Endothelial cell of umbilical vein (primary cell): ENCODE measurements around the gene FHIT. TPM values are rescaled to one million over a fixed set of nuclear protein-coding genes. Genes with fewer than 3 reads are reported as not detected.

ENCODE experiments used
- BruUV-seq: library from RNA; stranded (reverse); fragments of 400-500 nt; replicated peaks from 2 replicates; lab custom pipeline; 2021; lab: Mats Ljungman, UMichigan
- CTCF ChIA-PET: fragments of 300-600, 350-600 bp; sonication (Branson Sonifier 250); formaldehyde crosslinking; loops from one replicate; lab custom pipeline; 2021; ENCODE audit warnings: antibody characterized with exemption, inconsistent platforms; lab: Charles Lee
- POLR2A ChIA-PET: fragments of 300-600, 350-600 bp; sonication (Branson Sonifier 250); formaldehyde crosslinking; loops from one replicate; lab custom pipeline; 2021; ENCODE audit warnings: antibody characterized with exemption, inconsistent platforms; lab: Charles Lee
- DNase-seq: peaks from one replicate; pipeline ENCODE4 v3.0.0-alpha.2; 2011; ENCODE audit warnings: low read depth, low spot score
- FAIRE-seq: peaks from 2 replicates; lab custom pipeline; 2011; peaks lifted over from hg19 to GRCh38; lab: Jason Lieb, UNC
- H2AFZ ChIP-seq: 2 replicates; pipeline ENCODE4 v1.6.0; 2012; ENCODE audit warnings: low read depth, low read length, control low read depth, inconsistent platforms
- H3K27ac ChIP-seq: 2 replicates; pipeline ENCODE4 v1.5.1; 2011; ENCODE audit warnings: low read depth, mild to moderate bottlenecking, control low read depth, low read length, moderate library complexity; ENCODE audit not compliant: insufficient read depth
- H3K27me3 ChIP-seq, 2 experiments: 2 replicates each; pipeline versions ENCODE4 v1.6.0 to v1.6.1; 2011; ENCODE audit warnings: low read length in 2 of 2, mixed read lengths in 1 of 2; ENCODE audit not compliant: control insufficient read depth in 2 of 2, insufficient read depth in 2 of 2
- H3K36me3 ChIP-seq, 2 experiments: 2 replicates in 1 of 2; 3 replicates in 1 of 2; pipeline ENCODE4 v1.5.1; 2011; ENCODE audit warnings: low read length in 2 of 2, mild to moderate bottlenecking in 1 of 2, moderate library complexity in 1 of 2; ENCODE audit not compliant: control insufficient read depth in 2 of 2, insufficient read depth in 2 of 2; ENCODE audit errors: extremely low read depth in 1 of 2
- H3K4me1 ChIP-seq: 3 replicates; pipeline ENCODE4 v1.5.1; 2011; ENCODE audit warnings: mild to moderate bottlenecking, low read length; ENCODE audit not compliant: control insufficient read depth, insufficient read depth; ENCODE audit errors: extremely low read depth
- H3K4me2 ChIP-seq: 2 replicates; pipeline ENCODE4 v1.6.1; 2011; ENCODE audit warnings: low read length, control low read depth, mixed read lengths; ENCODE audit not compliant: insufficient read depth
- H3K4me3 ChIP-seq, 3 experiments: fragments of 200-600 bp in 1 of 3; sonication (generic), shearing (Covaris generic) in 1 of 3; replicated peaks in 1 of 3; 2 replicates each; pipeline ENCODE4 v1.5.1; 2011 to 2016; ENCODE audit warnings: control low read depth in 3 of 3, low read length in 3 of 3, mild to moderate bottlenecking in 2 of 3, inconsistent platforms in 1 of 3, low read depth in 1 of 3, moderate library complexity in 1 of 3; ENCODE audit not compliant: insufficient read depth in 1 of 3
- H3K79me2 ChIP-seq: 2 replicates; pipeline ENCODE4 v1.6.0; 2012; ENCODE audit warnings: low read length, inconsistent platforms; ENCODE audit not compliant: control insufficient read depth, insufficient read depth
- H3K9ac ChIP-seq: replicated peaks from 2 replicates; pipeline ENCODE3; 2011; ENCODE audit warnings: low read length, control low read depth; ENCODE audit not compliant: insufficient read depth; ENCODE audit errors: extremely low read depth
- H3K9me1 ChIP-seq: replicated peaks from 3 replicates; pipeline ENCODE4 v1.6.0; 2011; ENCODE audit warnings: mild to moderate bottlenecking, low read length; ENCODE audit not compliant: control insufficient read depth, insufficient read depth; ENCODE audit errors: extremely low read depth
- H3K9me3 ChIP-seq: replicated peaks from 2 replicates; pipeline ENCODE4 v1.5.1; 2012; ENCODE audit warnings: low read length, inconsistent platforms; ENCODE audit not compliant: control insufficient read depth, insufficient read depth
- H4K20me1 ChIP-seq: replicated peaks from 2 replicates; pipeline ENCODE3; 2011; ENCODE audit warnings: mild to moderate bottlenecking, low read length; ENCODE audit not compliant: control insufficient read depth, insufficient read depth; ENCODE audit errors: extremely low read depth
- EZH2 ChIP-seq: IDR thresholded peaks from 2 replicates; pipeline ENCODE4 v1.6.1; 2012; ENCODE audit warnings: borderline replicate concordance, low read depth, mild to moderate bottlenecking, moderate library complexity, low read length, inconsistent platforms; ENCODE audit not compliant: severe bottlenecking
- FOS ChIP-seq: IDR thresholded peaks from 2 replicates; pipeline ENCODE4 v1.6.1; 2011; ENCODE audit warnings: mild to moderate bottlenecking, low read length, moderate library complexity, borderline replicate concordance; ENCODE audit not compliant: insufficient read depth
- GATA2 ChIP-seq: IDR thresholded peaks from 2 replicates; pipeline ENCODE4 v1.7.0; 2011; ENCODE audit warnings: low read depth, mild to moderate bottlenecking, moderate library complexity, mixed read lengths, low read length; ENCODE audit not compliant: insufficient read length, insufficient read depth
- JUN ChIP-seq: IDR thresholded peaks from 2 replicates; pipeline ENCODE4 v1.6.1; 2011; ENCODE audit warnings: borderline replicate concordance, low read depth; ENCODE audit not compliant: insufficient read length, insufficient read depth
- MYC ChIP-seq: IDR thresholded peaks from one replicate; pipeline ENCODE4 v1.6.1; 2011; ENCODE audit warnings: mild to moderate bottlenecking, low read depth, low read length
- POLR2A ChIP-seq: IDR thresholded peaks from 2 replicates; pipeline ENCODE4 v1.6.1; 2012; ENCODE audit warnings: low read depth, mild to moderate bottlenecking, control low read depth, low read length
- POLR2AphosphoS5 ChIP-seq: IDR thresholded peaks from 2 replicates; pipeline ENCODE4 v1.6.1; 2012; ENCODE audit warnings: low read depth, mild to moderate bottlenecking, control low read depth, low read length, moderate library complexity; ENCODE audit not compliant: insufficient read depth
- dilution Hi-C: fragments of 300-500 bp; cut with MboI; formaldehyde crosslinking; loops from one replicate; pipeline ENCODE4 v1.15.0; 2019; ENCODE audit warnings: low sequenced_read_pairs; ENCODE audit not compliant: extremely low pct_ligation_motif_present
- intact Hi-C: fragments of 100-400 bp; cut with micrococcal nuclease; formaldehyde crosslinking; loops from one replicate; pipeline ENCODE4 v1.10.0; 2022
- polyA plus RNA-seq, 4 experiments: library from polyadenylated mRNA; depleted of rRNA in 3 of 4; stranded (reverse) in 3 of 4; unstranded in 1 of 4; fragments of >200 nt; gene quantifications; 2 replicates each; pipeline versions ENCODE4 v1.2.1 to v1.2.3, GENCODE V29; 2011 to 2012; ENCODE audit warnings: missing spikeins in 1 of 4
- total RNA-seq: library from RNA; stranded (reverse); gene quantifications from 2 replicates; pipeline ENCODE4 v1.2.3, GENCODE V29; 2021
- TF ChIP-seq, protein P1 (sequence below): IDR thresholded peaks from 2 replicates; pipeline ENCODE4 v1.6.1; 2011; ENCODE audit not compliant: insufficient read depth, insufficient read length
- TF ChIP-seq, protein P2 (sequence below), 2 donors: IDR thresholded peaks; 1 replicate in 1 of 2; 2 replicates in 1 of 2; pipeline ENCODE4 v1.5.1; 2011; ENCODE audit warnings: low read length in 2 of 2, mild to moderate bottlenecking in 2 of 2, moderate library complexity in 2 of 2, control low read depth in 1 of 2, inconsistent platforms in 1 of 2, low read depth in 1 of 2; ENCODE audit not compliant: insufficient read depth in 1 of 2; ENCODE audit errors: extremely low read depth in 1 of 2

Gene FHIT
- total and polyA plus RNA-seq, 2 donors (not counting 3 experiments of a cell fraction or from before 2014, with no cell fraction given), result 0.47 to 2.2 TPM

DNA sequence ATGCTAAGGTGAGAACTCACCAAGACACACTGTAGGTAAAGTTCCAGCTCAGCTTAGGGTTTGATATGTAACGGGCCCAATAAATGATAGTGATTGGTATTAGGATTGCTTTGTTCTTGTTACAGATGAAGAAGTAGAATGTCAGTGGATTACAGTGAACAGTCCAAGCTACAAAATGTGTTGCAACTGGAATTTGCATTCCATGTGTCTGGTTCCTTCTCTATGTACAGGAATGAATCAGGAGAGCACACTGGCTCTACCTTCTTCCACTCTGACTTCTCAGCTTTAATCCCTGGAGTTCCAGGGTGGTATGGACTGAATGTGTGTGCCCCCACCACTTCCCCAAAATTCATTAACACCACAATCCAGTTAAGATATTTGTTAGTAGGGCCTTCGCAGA is 1471.0 kb downstream of the FHIT start:
- no TSS peak for BruUV-seq
- Histone ChIP-seq H4K20me1 (no peaks in the 10 kb centered on the region), H3K27me3 (no peaks in the 10 kb centered on the region), H3K9me3 (peaks cover 2% of the 10 kb centered on the region), H3K79me2 (no peaks in the 10 kb centered on the region), H3K9ac (no peak overlapping the region), H3K4me2 (no peak overlapping the region), H3K4me1 (no peaks in the 10 kb centered on the region), H2AFZ (no peak overlapping the region), H3K9me1 (no peaks in the 10 kb centered on the region), H3K36me3 (no peaks in the 10 kb centered on the region), H3K27ac (no peak overlapping the region), H3K4me3 (no peak overlapping the region)
- no peak for DNase-seq
- intact Hi-C loops, result no loop called here
- CTCF ChIA-PET, result no interaction called here
- POLR2A ChIA-PET, result no interaction called here
- dilution Hi-C loops, result no loop called here
- TF ChIP-seq POLR2A, result no peak
- TF ChIP-seq EZH2, result no peak
- no peak for TF ChIP-seq POLR2AphosphoS5
- TF ChIP-seq, protein P1, sequence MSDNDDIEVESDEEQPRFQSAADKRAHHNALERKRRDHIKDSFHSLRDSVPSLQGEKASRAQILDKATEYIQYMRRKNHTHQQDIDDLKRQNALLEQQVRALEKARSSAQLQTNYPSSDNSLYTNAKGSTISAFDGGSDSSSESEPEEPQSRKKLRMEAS, result no peak
- TF ChIP-seq, protein P2, sequence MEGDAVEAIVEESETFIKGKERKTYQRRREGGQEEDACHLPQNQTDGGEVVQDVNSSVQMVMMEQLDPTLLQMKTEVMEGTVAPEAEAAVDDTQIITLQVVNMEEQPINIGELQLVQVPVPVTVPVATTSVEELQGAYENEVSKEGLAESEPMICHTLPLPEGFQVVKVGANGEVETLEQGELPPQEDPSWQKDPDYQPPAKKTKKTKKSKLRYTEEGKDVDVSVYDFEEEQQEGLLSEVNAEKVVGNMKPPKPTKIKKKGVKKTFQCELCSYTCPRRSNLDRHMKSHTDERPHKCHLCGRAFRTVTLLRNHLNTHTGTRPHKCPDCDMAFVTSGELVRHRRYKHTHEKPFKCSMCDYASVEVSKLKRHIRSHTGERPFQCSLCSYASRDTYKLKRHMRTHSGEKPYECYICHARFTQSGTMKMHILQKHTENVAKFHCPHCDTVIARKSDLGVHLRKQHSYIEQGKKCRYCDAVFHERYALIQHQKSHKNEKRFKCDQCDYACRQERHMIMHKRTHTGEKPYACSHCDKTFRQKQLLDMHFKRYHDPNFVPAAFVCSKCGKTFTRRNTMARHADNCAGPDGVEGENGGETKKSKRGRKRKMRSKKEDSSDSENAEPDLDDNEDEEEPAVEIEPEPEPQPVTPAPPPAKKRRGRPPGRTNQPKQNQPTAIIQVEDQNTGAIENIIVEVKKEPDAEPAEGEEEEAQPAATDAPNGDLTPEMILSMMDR (IDR thresholded peaks at IDR 0.05; ENCODE audit: extremely low read depth in 1 of 2, insufficient read depth in 1 of 2, low read depth in 1 of 2, low read length in 2 of 2), result no peak
- TF ChIP-seq GATA2, result no peak
- no peak for TF ChIP-seq JUN
- no peak for TF ChIP-seq MYC
- no peak for TF ChIP-seq FOS
- FAIRE-seq, result no peak
